HepG2 (cell line): ENCODE results near the gene C1R. TPM values are rescaled to one million over a fixed set of nuclear protein-coding genes. Genes with fewer than 3 reads are reported as not detected.

Experiments
- ARNTL ChIP-seq: sonication (generic); formaldehyde crosslinking; IDR thresholded peaks from 2 replicates; pipeline ENCODE4 v1.4.0; 2020; ENCODE audit warnings: mild to moderate bottlenecking, missing genetic modification reagents
- BATF2 ChIP-seq: sonication (generic); formaldehyde crosslinking; IDR thresholded peaks from 2 replicates; pipeline ENCODE4 v1.8.0; 2022; ENCODE audit warnings: mild to moderate bottlenecking, missing genetic modification reagents, moderate library complexity
- CREM ChIP-seq, 2 experiments: sonication (generic) in 1 of 2; formaldehyde crosslinking in 1 of 2; IDR thresholded peaks; 2 replicates each; pipeline versions ENCODE4 v1.4.0 to v1.6.1; 2016 to 2020; ENCODE audit warnings: antibody characterized with exemption in 1 of 2, mild to moderate bottlenecking in 1 of 2, missing genetic modification reagents in 1 of 2
- E2F5 ChIP-seq: sonication (generic); formaldehyde crosslinking; conservative IDR thresholded peaks from 2 replicates; pipeline ENCODE4 v1.4.0; 2020; ENCODE audit warnings: missing genetic modification reagents
- HMGXB3 ChIP-seq: sonication (generic); formaldehyde crosslinking; IDR thresholded peaks from 2 replicates; pipeline ENCODE4 v1.4.0; 2020; ENCODE audit warnings: missing genetic modification reagents, borderline replicate concordance
- HNRNPL ChIP-seq: fragments of 200-400 bp; formaldehyde crosslinking; IDR thresholded peaks from 2 replicates; pipeline ENCODE4 v1.6.1; 2017; ENCODE audit warnings: mild to moderate bottlenecking, low read depth, low read length
- NFIC ChIP-seq: IDR thresholded peaks from 2 replicates; pipeline ENCODE4 v1.6.1; 2012; ENCODE audit warnings: mild to moderate bottlenecking, low read length, inconsistent platforms
- PPARG ChIP-seq: conservative IDR thresholded peaks from 2 replicates; pipeline ENCODE4 v1.6.1; 2016; ENCODE audit warnings: missing biosample characterization, missing genetic modification reagents
- RFXANK ChIP-seq: IDR thresholded peaks from 2 replicates; pipeline ENCODE4 v1.6.1; 2016
- SMAD9 ChIP-seq: sonication (generic); formaldehyde crosslinking; IDR thresholded peaks from 2 replicates; pipeline ENCODE4 v1.5.1; 2020; ENCODE audit warnings: mild to moderate bottlenecking, missing genetic modification reagents
- SNRNP70 ChIP-seq: fragments of 200-400 bp; formaldehyde crosslinking; IDR thresholded peaks from 2 replicates; pipeline ENCODE4 v1.6.1; 2017; ENCODE audit warnings: mild to moderate bottlenecking, low read depth, low read length, moderate library complexity
- TGIF2 ChIP-seq: IDR thresholded peaks from 2 replicates; pipeline ENCODE4 v1.6.1; 2016; ENCODE audit warnings: control low read depth, missing compliant biosample characterization
- TP53 ChIP-seq: sonication (generic); formaldehyde crosslinking; conservative IDR thresholded peaks from 2 replicates; pipeline ENCODE4 v1.4.0; 2020; ENCODE audit warnings: missing genetic modification reagents
- ZBED4 ChIP-seq: sonication (generic); formaldehyde crosslinking; IDR thresholded peaks from 2 replicates; pipeline ENCODE4 v1.4.0; 2020; ENCODE audit warnings: missing genetic modification reagents, borderline replicate concordance
- ZC3H4 ChIP-seq: sonication (generic); formaldehyde crosslinking; IDR thresholded peaks from 2 replicates; pipeline ENCODE4 v1.4.0; 2020; ENCODE audit warnings: missing genetic modification reagents, borderline replicate concordance
- ZNF234 ChIP-seq: sonication (generic); formaldehyde crosslinking; conservative IDR thresholded peaks from 2 replicates; pipeline ENCODE4 v1.5.1; 2020; ENCODE audit warnings: mild to moderate bottlenecking, missing genetic modification reagents
- ZNF33B ChIP-seq: sonication (generic); formaldehyde crosslinking; IDR thresholded peaks from 2 replicates; pipeline ENCODE4 v1.5.1; 2020; ENCODE audit warnings: mild to moderate bottlenecking, missing genetic modification reagents
- ZNF510 ChIP-seq: sonication (generic); formaldehyde crosslinking; IDR thresholded peaks from 2 replicates; pipeline ENCODE4 v1.4.0; 2020; ENCODE audit warnings: low read depth, mild to moderate bottlenecking, missing genetic modification reagents
- ZNF564 ChIP-seq: sonication (generic); formaldehyde crosslinking; IDR thresholded peaks from 2 replicates; pipeline ENCODE4 v1.8.1; 2023; ENCODE audit warnings: mild to moderate bottlenecking, missing genetic modification reagents
- polyA plus RNA-seq, 8 experiments: library from polyadenylated mRNA; depleted of rRNA in 3 of 8; stranded (reverse) in 7 of 8; unstranded in 1 of 8; fragments of >200 nt; fragmentation: Illumina TruSeq in 4 of 8; extraction: Trizol in 4 of 8; gene quantifications; 2 replicates each; pipeline versions ENCODE4 v1.2.1 to v1.2.3, GENCODE V29; 2011 to 2016; ENCODE audit warnings: low read depth in 4 of 8, missing spikeins in 1 of 8, mixed read lengths in 1 of 8; ENCODE audit not compliant: insufficient read depth in 1 of 8
- total RNA-seq, 5 experiments: library from RNA; depleted of rRNA; stranded (reverse); fragments of >200 nt; fragmentation: Illumina TruSeq; extraction: Trizol; gene quantifications; 2 replicates each; pipeline ENCODE4 v1.2.3, GENCODE V29; 2016; ENCODE audit warnings: low read depth in 1 of 5

C1R gene
- total and polyA plus RNA-seq, 2 of the 13 experiments (the other 11 are each of a cell fraction or from before 2014, with no cell fraction given): 3.5 to 6.5 TPM

GRCh38 chr12:7127916-7128626 lies 35.8 kb upstream of the C1R start (continued):
- no peak for TF ChIP-seq HMGXB3
- TF ChIP-seq ZNF510 (CRISPR knock-in tag): no peak
- no peak; the same call in 1 of the 2 replicates for TF ChIP-seq TGIF2 (CRISPR knock-in tag)
- TF ChIP-seq TP53 (CRISPR knock-in tag): no peak
- 0 out of 2 replicates have a peak, but pooled peaks have one; percentile 30 for TF ChIP-seq CREM (IDR thresholded peaks at IDR 0.05)
- TF ChIP-seq CREM (CRISPR knock-in tag; IDR thresholded peaks at IDR 0.05): no peak
- TF ChIP-seq ARNTL (CRISPR knock-in tag): no peak; the same call in 1 of the 2 replicates
- no peak for TF ChIP-seq ZC3H4 (CRISPR knock-in tag)
- no peak for TF ChIP-seq ZNF564
- peak; percentile 38; the same call in 1 of the 2 replicates for TF ChIP-seq ZBED4 (CRISPR knock-in tag)
- no peak for TF ChIP-seq RFXANK (CRISPR knock-in tag)
- TF ChIP-seq PPARG (CRISPR knock-in tag): no peak
- TF ChIP-seq NFIC: no peak
- TF ChIP-seq HNRNPL: peak; percentile 47; the same call in 1 of the 2 replicates
- TF ChIP-seq SMAD9 (CRISPR knock-in tag): no peak
- TF ChIP-seq SNRNP70: no peak
- no peak for TF ChIP-seq BATF2 (CRISPR knock-in tag)
- TF ChIP-seq ZNF234 (CRISPR knock-in tag): no peak
- no peak for TF ChIP-seq E2F5
- TF ChIP-seq ZNF33B (CRISPR knock-in tag): no peak
